ENCODE measurements around the gene ZNF280B.
"Not testable (repeated sequence)": the region's sequence is repeated elsewhere in the genome, so short reads cannot be mapped to it uniquely, and the experiment has no call there.

ZNF280B gene

DNA sequence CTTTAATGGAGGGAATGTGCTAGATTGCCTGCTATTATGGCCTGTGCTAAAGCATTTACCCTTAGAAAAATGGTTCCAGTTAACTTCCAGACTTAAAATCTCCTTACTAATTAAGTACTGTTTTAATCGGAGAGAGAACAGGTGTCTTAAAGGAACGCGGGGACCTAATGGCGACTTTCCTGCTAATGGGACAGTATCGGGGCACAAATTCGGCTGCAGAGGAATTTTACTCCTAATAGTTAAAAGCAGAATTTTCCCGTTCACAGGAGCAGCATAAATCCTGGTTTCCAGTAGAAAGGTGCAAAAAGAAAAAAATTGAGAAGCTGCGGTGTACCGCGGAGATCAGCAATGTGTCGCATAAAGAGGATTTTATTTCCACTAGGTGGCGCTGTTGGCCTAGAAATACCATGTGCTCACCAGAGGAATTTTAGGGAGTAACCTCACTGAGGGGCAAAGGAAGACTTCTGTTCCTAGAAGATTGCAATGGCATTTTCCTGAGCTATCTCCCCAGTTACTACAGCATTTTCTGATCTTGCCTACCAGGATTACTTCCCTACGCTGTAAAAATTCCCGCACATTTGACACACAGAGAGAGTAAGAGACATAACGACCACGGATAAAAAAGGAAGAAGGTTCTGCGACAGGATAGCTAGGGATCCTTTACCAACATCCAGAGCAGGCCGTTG is 44.5 kb downstream of the ZNF280B start:
- peak; percentile 11 for DNase-seq (ENCODE audit: low read depth)

- no peak for DNase-seq (ENCODE audit: low read depth)
Observed at GRCh38 chr22:22462813-22463567, 45.6 kb downstream of the ZNF280B start.

DNA sequence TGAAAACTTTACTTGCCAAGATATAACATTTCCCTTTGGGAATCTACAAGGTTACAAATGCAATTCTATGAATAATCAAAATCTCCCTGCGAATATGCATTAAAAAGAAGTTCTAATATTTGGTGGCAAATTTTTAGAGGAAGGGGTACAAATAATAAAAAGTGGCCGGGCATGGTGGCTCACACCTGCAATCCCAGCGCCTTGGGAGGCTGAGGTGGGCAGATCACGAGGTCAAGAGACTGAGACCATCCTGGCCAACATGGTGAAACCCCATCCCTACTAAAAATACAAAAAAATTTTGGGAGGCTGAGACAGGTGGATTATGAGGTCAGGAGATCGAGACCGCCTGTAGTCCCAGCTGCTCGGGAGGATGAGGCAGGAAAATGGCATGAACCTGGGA is 47.0 kb downstream of the ZNF280B start:
- no peak for DNase-seq (ENCODE audit: low read depth)

DNA sequence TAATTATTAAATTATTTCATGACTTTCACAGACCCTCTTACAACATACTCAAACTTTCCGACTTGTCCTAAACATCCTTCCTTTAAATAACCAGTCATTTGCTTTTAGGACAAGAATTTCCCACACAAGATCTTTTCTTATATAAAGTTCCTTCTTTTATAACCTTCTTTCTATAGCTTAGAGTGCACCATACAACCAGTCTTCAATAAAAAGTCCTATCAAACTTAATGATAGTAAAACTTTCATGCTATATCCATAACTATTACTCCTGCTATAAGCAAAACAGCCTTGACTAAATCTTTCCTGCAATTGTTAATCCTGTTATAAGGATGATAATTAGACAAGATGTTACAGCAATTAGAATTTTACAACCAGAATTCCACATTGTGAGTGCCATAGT is 47.4 kb downstream of the ZNF280B start:
- no peak for DNase-seq (ENCODE audit: low read depth)

DNA sequence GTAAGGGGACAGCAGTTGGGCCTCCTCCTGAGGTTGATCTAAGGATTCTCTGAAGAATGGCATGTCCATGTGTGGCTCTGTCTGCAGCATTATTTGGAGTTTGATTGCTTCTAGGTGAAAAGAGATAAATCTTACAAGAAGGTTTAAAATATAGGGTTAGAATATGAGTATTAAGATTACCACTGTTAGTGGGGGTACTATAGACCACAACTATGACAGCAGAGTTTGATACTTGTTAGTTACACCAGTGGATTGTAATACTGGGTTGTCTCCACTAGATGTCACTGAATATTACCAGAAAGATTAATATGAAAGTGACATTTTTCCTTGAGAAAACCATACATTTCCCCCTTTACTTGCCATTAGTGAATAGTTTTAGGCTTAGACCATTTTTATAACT is 47.9 kb downstream of the ZNF280B start:
- DNase-seq (ENCODE audit: low read depth), result no peak

GRCh38 chr22:22460060-22460459 is 48.5 kb downstream of the ZNF280B start:
- DNase-seq (ENCODE audit: low read depth), result no peak

GRCh38 chr22:22458896-22459588 is 49.5 kb downstream of the ZNF280B start:
- DNase-seq (ENCODE audit: low read depth), result no peak

GRCh38 chr22:22458387-22458786 is 50.2 kb downstream of the ZNF280B start:
- DNase-seq (ENCODE audit: low read depth), result no peak

DNA sequence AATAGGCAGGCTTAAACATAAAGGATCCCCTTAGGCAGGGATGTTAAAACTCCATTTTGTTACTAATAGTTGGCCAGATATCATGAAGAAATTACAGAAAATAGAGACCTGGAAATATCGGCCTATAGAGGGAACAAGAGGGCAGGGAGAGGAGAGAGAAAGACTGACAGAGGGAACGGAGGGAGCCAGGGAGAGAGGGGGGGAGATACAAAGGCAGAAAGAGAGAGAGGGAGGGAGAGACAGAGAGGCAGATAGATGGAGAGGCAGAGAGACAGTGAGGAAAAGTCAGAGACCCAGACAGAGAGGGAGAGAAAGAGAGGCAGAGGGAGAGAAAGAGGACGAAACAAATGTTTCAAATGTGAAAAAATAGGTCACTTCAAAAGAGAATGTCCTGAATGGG is 53.5 kb downstream of the ZNF280B start:
- no peak for DNase-seq (ENCODE audit: low read depth)

GRCh38 chr22:22452996-22453686 is 55.4 kb downstream of the ZNF280B start:
- no peak for DNase-seq (ENCODE audit: low read depth)

DNA sequence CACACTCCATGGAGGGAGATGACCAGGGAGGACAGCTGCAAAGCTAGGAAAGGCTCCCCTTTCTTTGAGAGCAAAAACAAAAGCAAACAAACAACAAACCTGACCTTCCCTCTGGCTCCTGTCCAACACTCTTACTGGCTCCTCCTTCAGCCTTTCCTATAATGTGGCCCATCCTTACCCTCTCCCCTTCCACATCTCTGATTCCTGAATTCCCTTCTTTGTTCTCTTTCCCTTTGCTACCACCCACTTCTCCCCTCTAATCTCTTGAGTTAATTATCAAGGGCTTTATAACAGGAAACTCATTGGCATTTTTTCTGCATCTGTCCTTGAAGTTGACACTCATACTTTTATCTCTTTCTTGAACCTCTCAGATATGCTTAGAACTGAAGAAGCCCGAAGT is 56.3 kb downstream of the ZNF280B start:
- no peak for DNase-seq (ENCODE audit: low read depth)

GRCh38 chr22:22450343-22450839 is 58.2 kb downstream of the ZNF280B start:
- DNase-seq (ENCODE audit: low read depth), result no peak

DNA sequence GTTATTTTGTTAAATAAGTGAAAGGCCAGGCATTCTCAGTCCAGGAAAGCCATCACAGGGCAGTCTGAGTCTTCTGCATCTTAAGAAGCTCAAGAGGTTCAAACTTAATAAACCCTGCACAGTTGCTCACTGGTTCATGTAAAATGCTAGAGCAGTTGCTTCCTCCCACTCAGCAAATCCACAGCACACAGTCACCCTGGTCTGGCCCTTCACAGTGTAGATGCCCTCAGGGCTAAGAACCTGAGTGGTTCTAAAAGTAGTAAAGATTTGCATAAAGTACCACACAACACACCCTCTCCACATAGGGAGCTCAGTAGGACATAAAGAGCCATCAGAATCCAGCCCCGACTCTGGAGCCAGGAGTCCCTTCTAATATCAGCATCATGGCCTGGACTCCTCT is 58.7 kb downstream of the ZNF280B start:
- no peak for DNase-seq (ENCODE audit: low read depth)

DNA sequence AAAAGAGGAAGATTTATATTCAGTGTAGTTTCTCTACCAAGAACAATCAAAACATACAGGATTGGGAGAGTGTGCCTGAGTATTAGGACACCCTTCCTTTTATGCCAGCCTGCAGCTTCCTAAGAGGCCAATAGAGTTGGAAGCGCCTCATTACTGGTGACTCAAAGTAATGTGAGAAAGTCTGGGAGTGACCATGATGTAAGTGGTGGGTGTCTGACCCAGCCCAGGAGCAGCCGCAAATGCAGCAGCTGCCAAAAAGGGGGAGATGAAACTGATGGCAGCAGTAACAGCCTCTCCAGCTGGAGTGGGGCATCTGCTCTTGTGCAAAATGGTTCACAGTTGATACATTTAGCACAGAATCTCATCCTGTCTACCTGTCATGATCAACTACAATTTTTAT is 62.0 kb downstream of the ZNF280B start:
- DNase-seq (ENCODE audit: low read depth), result no peak

DNA sequence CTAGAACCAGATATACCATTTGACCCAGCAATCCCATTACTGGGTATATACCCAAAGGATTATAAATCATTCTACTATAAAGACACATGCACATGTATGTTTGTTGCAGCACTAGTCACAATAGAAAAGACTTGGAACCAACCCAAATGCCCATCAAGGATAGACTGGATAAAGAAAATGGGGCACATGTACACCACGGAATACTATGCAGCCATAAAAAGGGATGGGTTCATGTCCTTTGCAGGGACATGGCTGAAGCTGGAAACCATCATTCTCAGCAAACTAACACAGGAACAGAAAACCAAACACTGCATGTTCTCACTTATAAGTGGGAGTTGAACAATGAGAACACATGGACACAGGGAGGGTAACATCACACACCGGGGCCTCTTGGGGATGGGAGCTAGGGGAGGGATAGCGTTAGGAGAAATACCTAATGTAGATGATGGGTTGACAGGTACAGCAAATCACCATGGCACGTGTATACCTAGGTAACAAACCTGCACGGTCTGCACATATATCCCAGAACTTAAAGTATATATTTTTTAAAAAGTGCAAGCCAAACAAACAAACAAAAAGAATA is 64.4 kb downstream of the ZNF280B start:
- not testable (repeated sequence) for DNase-seq (ENCODE audit: low read depth)

DNA sequence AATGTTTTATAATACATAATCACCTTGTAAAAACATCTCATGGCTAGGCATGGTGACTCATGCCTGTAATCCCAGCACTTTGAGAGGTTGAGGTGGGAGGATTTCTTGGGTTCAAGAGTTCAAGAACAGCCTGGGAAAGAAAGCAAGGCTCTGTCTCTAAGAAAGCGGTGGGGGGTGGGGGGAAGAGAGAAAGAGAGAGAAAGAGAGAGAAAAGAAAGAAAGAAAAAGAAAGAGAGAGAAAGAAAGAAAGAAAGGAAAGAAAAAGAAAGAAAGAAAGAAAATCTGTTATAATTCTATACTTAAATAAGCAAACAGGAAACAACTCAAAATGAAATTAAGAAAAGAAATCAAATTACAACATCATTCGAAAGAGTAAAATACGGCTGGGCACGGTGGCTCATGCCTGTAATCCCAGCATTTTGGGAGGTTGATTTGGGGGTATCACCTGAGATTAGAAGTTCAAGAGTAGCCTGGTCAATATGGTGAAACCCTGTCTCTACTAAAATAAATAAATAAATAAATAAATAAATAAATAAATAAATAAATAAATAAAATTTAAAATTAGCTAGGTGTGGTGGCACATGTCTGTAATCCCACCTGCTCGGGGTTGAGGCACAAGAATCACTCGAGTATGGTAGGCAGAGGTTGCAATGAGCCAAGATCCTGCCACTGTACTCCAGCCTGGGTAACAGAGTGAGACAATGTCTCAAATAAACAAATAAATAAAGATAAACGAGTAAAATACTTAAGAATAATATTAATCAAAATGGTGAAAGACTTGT is 65.4 kb downstream of the ZNF280B start:
- no peak for DNase-seq (ENCODE audit: low read depth)

- DNase-seq (ENCODE audit: low read depth), result not testable (repeated sequence)
Observed at GRCh38 chr22:22441626-22442025, 66.9 kb downstream of the ZNF280B start.

DNA sequence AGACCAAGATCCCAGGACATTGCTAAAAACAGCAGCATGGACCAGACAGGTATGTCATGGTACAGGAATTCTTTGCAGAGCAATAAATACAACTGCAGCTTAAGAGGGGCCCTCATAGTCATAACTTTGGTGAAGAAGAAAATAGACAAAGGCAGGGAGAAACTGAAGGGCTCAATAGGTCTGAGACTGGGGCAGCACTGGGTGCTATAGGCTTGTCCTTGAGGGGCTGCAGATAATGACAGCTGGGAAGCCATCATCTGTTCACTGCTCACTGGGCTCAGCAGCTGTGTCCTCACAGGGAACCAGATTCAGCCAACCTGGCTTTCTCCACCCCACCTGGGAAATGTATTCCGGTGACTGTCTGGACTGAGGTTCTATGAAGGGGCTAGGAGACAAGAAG is 68.4 kb downstream of the ZNF280B start:
- no peak for DNase-seq (ENCODE audit: low read depth)
